ENCODE data around the gene HECW1. TPM values are rescaled to one million over a fixed set of nuclear protein-coding genes. Genes with fewer than 3 reads are reported as not detected.

The HECW1 gene
- polyA plus RNA-seq, 6 donors from 2014 or later = not detected

- no peak overlapping the region for H3K27ac Mint-ChIP-seq
- H3K36me3 Mint-ChIP-seq = no peaks in the 10 kb centered on the region
- ATAC-seq (ENCODE audit: low read depth in 2 of 2) (no peak), DNase-seq (no peak)
- H3K4me1 Mint-ChIP-seq = peaks cover 0 to 4% (median 0%) of the 10 kb centered on the region in 3 donors
- H3K27me3 Mint-ChIP-seq = peaks cover 0 to 18% (median 8%) of the 10 kb centered on the region in 3 donors
- H3K4me3 Mint-ChIP-seq = no peak overlapping the region
- H3K9me3 Mint-ChIP-seq = no peaks in the 10 kb centered on the region
These were observed 195.1 kb downstream of the HECW1 start for GRCh38 chr7:43307522-43307921.

GRCh38 chr7:43308913-43309705 lies 196.7 kb downstream of the HECW1 start:
- ATAC-seq (ENCODE audit: low read depth in 2 of 2) (no peak), DNase-seq (no peak)
- Mint-ChIP-seq H3K27ac (no peak overlapping the region), H3K9me3 (peaks cover 0 to 1% (median 0%) of the 10 kb centered on the region in 7 donors), H3K4me3 (no peak overlapping the region), H3K27me3 (peaks cover 4 to 8% (median 8%) of the 10 kb centered on the region in 3 donors), H3K4me1 (no peaks in the 10 kb centered on the region), H3K36me3 (no peaks in the 10 kb centered on the region)

- no peak overlapping the region for H3K27ac Mint-ChIP-seq
- H3K9me3 Mint-ChIP-seq = peaks cover 0 to 1% (median 0%) of the 10 kb centered on the region in 7 donors
- no peak overlapping the region for H3K4me3 Mint-ChIP-seq
- peaks cover 7 to 8% (median 8%) of the 10 kb centered on the region in 3 donors for H3K27me3 Mint-ChIP-seq
- no peaks in the 10 kb centered on the region for H3K4me1 Mint-ChIP-seq
- no peak for DNase-seq
- no peaks in the 10 kb centered on the region for H3K36me3 Mint-ChIP-seq
- no peak for ATAC-seq (ENCODE audit: low read depth in 2 of 2)
These were observed 197.2 kb downstream of the HECW1 start for GRCh38 chr7:43309706-43310022.

GRCh38 chr7:43311052-43311451 lies 198.6 kb downstream of the HECW1 start:
- no peak for ATAC-seq (ENCODE audit: low read depth in 2 of 2)
- peaks cover 7 to 8% (median 8%) of the 10 kb centered on the region in 3 donors for H3K27me3 Mint-ChIP-seq
- no peaks in the 10 kb centered on the region for H3K36me3 Mint-ChIP-seq
- H3K9me3 Mint-ChIP-seq = peaks cover 0 to 1% (median 0%) of the 10 kb centered on the region in 7 donors
- H3K27ac Mint-ChIP-seq = no peak overlapping the region
- no peaks in the 10 kb centered on the region for H3K4me1 Mint-ChIP-seq
- H3K4me3 Mint-ChIP-seq = no peak overlapping the region
- no peak for DNase-seq

- Mint-ChIP-seq H3K9me3 (peaks cover 0 to 1% (median 0%) of the 10 kb centered on the region in 7 donors), H3K4me1 (no peaks in the 10 kb centered on the region), H3K27me3 (peaks cover 7 to 12% (median 8%) of the 10 kb centered on the region in 3 donors), H3K27ac (no peak overlapping the region), H3K36me3 (no peaks in the 10 kb centered on the region), H3K4me3 (no peak overlapping the region)
- DNase-seq = no peak
- ATAC-seq (ENCODE audit: low read depth in 2 of 2) = no peak
These were observed 199.2 kb downstream of the HECW1 start for GRCh38 chr7:43311694-43312093.

- H3K4me1 Mint-ChIP-seq = no peaks in the 10 kb centered on the region
- peaks cover 0 to 1% (median 0%) of the 10 kb centered on the region in 7 donors for H3K9me3 Mint-ChIP-seq
- H3K27me3 Mint-ChIP-seq = peaks cover 3 to 16% (median 7%) of the 10 kb centered on the region in 3 donors
- H3K36me3 Mint-ChIP-seq = no peaks in the 10 kb centered on the region
- ATAC-seq (ENCODE audit: low read depth in 2 of 2) (no peak), DNase-seq (no peak)
- H3K27ac Mint-ChIP-seq = no peak overlapping the region
- peak overlapping the region in 1 of 8 donors; percentile 54 for H3K4me3 Mint-ChIP-seq
These were observed 201.4 kb downstream of the HECW1 start for GRCh38 chr7:43313628-43314378.

GRCh38 chr7:43314379-43315158 lies 202.1 kb downstream of the HECW1 start:
- no peaks in the 10 kb centered on the region for H3K4me1 Mint-ChIP-seq
- ATAC-seq (ENCODE audit: low read depth in 2 of 2) (no peak), DNase-seq (no peak)
- H3K4me3 Mint-ChIP-seq = peak overlapping the region in 1 of 8 donors; percentile 54
- H3K27me3 Mint-ChIP-seq = peaks cover 0 to 9% (median 7%) of the 10 kb centered on the region in 3 donors
- no peaks in the 10 kb centered on the region for H3K36me3 Mint-ChIP-seq
- H3K27ac Mint-ChIP-seq = no peak overlapping the region
- peaks cover 0 to 1% (median 0%) of the 10 kb centered on the region in 7 donors for H3K9me3 Mint-ChIP-seq

GRCh38 chr7:43317075-43317474 lies 204.6 kb downstream of the HECW1 start:
- no peak overlapping the region for H3K4me3 Mint-ChIP-seq
- peaks cover 0 to 17% (median 12%) of the 10 kb centered on the region in 3 donors for H3K27me3 Mint-ChIP-seq
- H3K27ac Mint-ChIP-seq = no peak overlapping the region
- no peaks in the 10 kb centered on the region for H3K4me1 Mint-ChIP-seq
- H3K9me3 Mint-ChIP-seq = peaks cover 0 to 1% (median 0%) of the 10 kb centered on the region in 7 donors
- H3K36me3 Mint-ChIP-seq = no peaks in the 10 kb centered on the region
- DNase-seq (no peak), ATAC-seq (ENCODE audit: low read depth in 2 of 2) (no peak)

- Mint-ChIP-seq H3K9me3 (peaks cover 0 to 1% (median 0%) of the 10 kb centered on the region in 7 donors), H3K27ac (no peak overlapping the region), H3K27me3 (peaks cover 0 to 24% (median 17%) of the 10 kb centered on the region in 3 donors), H3K36me3 (no peaks in the 10 kb centered on the region), H3K4me3 (no peak overlapping the region), H3K4me1 (no peaks in the 10 kb centered on the region)
- ATAC-seq (ENCODE audit: low read depth in 2 of 2) (no peak), DNase-seq (no peak)
These were observed 205.8 kb downstream of the HECW1 start for GRCh38 chr7:43318188-43318770.

- H3K4me1 Mint-ChIP-seq = no peaks in the 10 kb centered on the region
- no peak for ATAC-seq (ENCODE audit: low read depth in 2 of 2)
- no peaks in the 10 kb centered on the region for H3K9me3 Mint-ChIP-seq
- no peak overlapping the region for H3K4me3 Mint-ChIP-seq
- H3K27me3 Mint-ChIP-seq = peaks cover 0 to 34% (median 27%) of the 10 kb centered on the region in 3 donors
- DNase-seq = no peak
- no peaks in the 10 kb centered on the region for H3K36me3 Mint-ChIP-seq
- no peak overlapping the region for H3K27ac Mint-ChIP-seq
These were observed 213.1 kb downstream of the HECW1 start for GRCh38 chr7:43325595-43325994.

GRCh38 chr7:43328336-43328735 lies 215.9 kb downstream of the HECW1 start:
- DNase-seq (no peak), ATAC-seq (ENCODE audit: low read depth in 2 of 2) (no peak)
- Mint-ChIP-seq H3K27ac (no peak overlapping the region), H3K4me3 (peak overlapping the region in 1 of 8 donors; percentile 42), H3K27me3 (peaks cover 0 to 26% (median 20%) of the 10 kb centered on the region in 3 donors), H3K9me3 (no peaks in the 10 kb centered on the region), H3K4me1 (no peaks in the 10 kb centered on the region), H3K36me3 (no peaks in the 10 kb centered on the region)

GRCh38 chr7:43328785-43329380 lies 216.4 kb downstream of the HECW1 start:
- no peak for ATAC-seq (ENCODE audit: low read depth in 2 of 2)
- H3K9me3 Mint-ChIP-seq = no peaks in the 10 kb centered on the region

More at GRCh38 chr7:43328785-43329380, 216.4 kb downstream of the HECW1 start:
- Mint-ChIP-seq H3K27me3 (peaks cover 0 to 26% (median 20%) of the 10 kb centered on the region in 3 donors), H3K27ac (no peak overlapping the region), H3K4me1 (no peaks in the 10 kb centered on the region), H3K4me3 (no peak overlapping the region), H3K36me3 (no peaks in the 10 kb centered on the region)
- DNase-seq = no peak
